CD4-positive, alpha-beta T cell treated with Interleukin-4 for 1 hour (primary cell): ENCODE results near the gene LEMD2.

Experiments used
- DNase-seq, 2 donors: peaks; one replicate each; pipeline ENCODE4 v3.0.0-alpha.2; 2020 to 2022

The LEMD2 gene

GRCh38 chr6:33732817-33733708, 55.9 kb downstream of the LEMD2 start:
- no peak for DNase-seq

GRCh38 chr6:33732385-33732784, 56.5 kb downstream of the LEMD2 start:
- DNase-seq, result no peak

- DNase-seq, result no peak
Measured at GRCh38 chr6:33731751-33732282, 57.1 kb downstream of the LEMD2 start.

GRCh38 chr6:33731035-33731434, 57.9 kb downstream of the LEMD2 start:
- DNase-seq, result no peak

GRCh38 chr6:33730611-33731010, 58.3 kb downstream of the LEMD2 start:
- no peak for DNase-seq

GRCh38 chr6:33729059-33729458, 59.9 kb downstream of the LEMD2 start:
- DNase-seq, result no peak

- DNase-seq, result no peak
Measured at GRCh38 chr6:33728438-33728837, 60.5 kb downstream of the LEMD2 start.

GRCh38 chr6:33727932-33728331, 61.0 kb downstream of the LEMD2 start:
- no peak for DNase-seq

- DNase-seq, result no peak
Measured at GRCh38 chr6:33727126-33727525, 61.8 kb downstream of the LEMD2 start.

GRCh38 chr6:33726696-33727095, 62.2 kb downstream of the LEMD2 start:
- DNase-seq, result no peak

GRCh38 chr6:33725891-33726673, 62.8 kb downstream of the LEMD2 start:
- DNase-seq, result no peak

- DNase-seq, result no peak
Measured at GRCh38 chr6:33725222-33725621, 63.7 kb downstream of the LEMD2 start.

- no peak for DNase-seq
Measured at GRCh38 chr6:33724102-33725023, 64.6 kb downstream of the LEMD2 start.

- no peak for DNase-seq
Measured at GRCh38 chr6:33723371-33724085, 65.4 kb downstream of the LEMD2 start.

- no peak for DNase-seq
Measured at GRCh38 chr6:33722103-33722623, 66.8 kb downstream of the LEMD2 start.

GRCh38 chr6:33721508-33721907, 67.4 kb downstream of the LEMD2 start:
- DNase-seq, result no peak
